ENCODE results near the gene IGFBP6.

Gene IGFBP6

GRCh38 chr12:53145383-53146260 is 48.2 kb downstream of the IGFBP6 start:
- no peak for DNase-seq
- in situ Hi-C loops (cut with HindIII; ENCODE audit: low pct_ligation_motif_present, low pct_unique_long_range_greater_than_20kb, low sequenced_read_pairs) = no loop called here

GRCh38 chr12:53147181-53147580 is 49.7 kb downstream of the IGFBP6 start:
- no peak for DNase-seq
- in situ Hi-C loops (cut with HindIII; ENCODE audit: low pct_ligation_motif_present, low pct_unique_long_range_greater_than_20kb, low sequenced_read_pairs) = no loop called here

GRCh38 chr12:53147653-53148052 is 50.2 kb downstream of the IGFBP6 start:
- no peak for DNase-seq
- in situ Hi-C loops (cut with HindIII; ENCODE audit: low pct_ligation_motif_present, low pct_unique_long_range_greater_than_20kb, low sequenced_read_pairs) = no loop called here

GRCh38 chr12:53151039-53151438 is 53.6 kb downstream of the IGFBP6 start:
- in situ Hi-C loops (cut with HindIII; ENCODE audit: low pct_ligation_motif_present, low pct_unique_long_range_greater_than_20kb, low sequenced_read_pairs) = no loop called here
- no peak for DNase-seq
